WI38 (cell line): Measurements from ENCODE around the gene SLC6A6.

Source experiments
- H3K4me3 ChIP-seq: 2 replicates; pipeline ENCODE4 v1.5.1; 2011; ENCODE audit warnings: low read depth, mild to moderate bottlenecking, control low read depth, low read length
- CTCF ChIP-seq: IDR thresholded peaks from 2 replicates; pipeline ENCODE4 v1.5.1; 2012; ENCODE audit warnings: low read depth, mild to moderate bottlenecking, control low read depth, low read length

The SLC6A6 gene

GRCh38 chr3:14386254-14386653 lies 16.2 kb upstream of the SLC6A6 start:
- TF ChIP-seq CTCF: no peak
- no peak overlapping the region for H3K4me3 ChIP-seq

DNA sequence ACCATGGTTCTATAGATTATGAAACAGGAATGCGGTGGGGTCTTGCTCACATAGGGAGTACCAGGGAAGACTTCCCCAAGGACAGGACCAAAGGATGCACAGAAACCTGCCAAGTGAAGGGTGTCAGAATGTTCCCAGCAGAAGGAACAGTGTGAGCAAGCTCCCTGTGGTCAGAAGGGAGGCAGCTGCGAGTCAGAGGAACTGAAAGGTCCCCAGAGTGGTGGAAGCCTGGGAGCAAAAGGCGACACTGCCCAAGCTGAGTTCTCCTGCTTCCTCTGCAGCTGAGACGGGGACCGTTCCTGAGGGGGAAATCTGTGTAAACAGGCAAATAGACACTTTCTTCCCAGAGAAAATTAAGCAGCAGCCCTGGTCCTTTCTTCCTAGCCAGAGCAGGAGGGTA lies 14.2 kb upstream of the SLC6A6 start:
- TF ChIP-seq CTCF: no peak
- H3K4me3 ChIP-seq: no peak overlapping the region

DNA sequence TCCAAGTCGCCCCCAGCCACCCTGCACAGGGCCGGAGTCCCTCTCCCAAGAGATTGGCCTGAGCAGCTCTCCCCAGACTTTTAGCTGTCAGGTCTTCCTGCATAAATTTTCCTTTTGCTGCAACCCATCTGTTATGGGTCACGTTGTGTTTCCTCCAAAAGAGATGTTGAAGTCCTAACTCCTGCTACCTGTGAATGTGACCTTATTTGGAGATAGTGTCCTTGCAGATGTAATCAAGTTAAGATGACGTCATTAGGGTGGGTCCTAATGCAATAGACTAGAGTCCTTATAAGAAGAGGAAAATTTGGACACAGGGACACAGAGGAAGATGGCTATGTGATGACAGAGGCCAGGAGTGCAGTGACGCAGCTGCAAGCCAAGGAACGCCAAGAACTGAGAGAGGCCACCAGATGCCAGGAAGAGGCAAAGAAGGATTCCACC lies 13.2 kb upstream of the SLC6A6 start:
- TF ChIP-seq CTCF: no peak
- H3K4me3 ChIP-seq: no peak overlapping the region

DNA sequence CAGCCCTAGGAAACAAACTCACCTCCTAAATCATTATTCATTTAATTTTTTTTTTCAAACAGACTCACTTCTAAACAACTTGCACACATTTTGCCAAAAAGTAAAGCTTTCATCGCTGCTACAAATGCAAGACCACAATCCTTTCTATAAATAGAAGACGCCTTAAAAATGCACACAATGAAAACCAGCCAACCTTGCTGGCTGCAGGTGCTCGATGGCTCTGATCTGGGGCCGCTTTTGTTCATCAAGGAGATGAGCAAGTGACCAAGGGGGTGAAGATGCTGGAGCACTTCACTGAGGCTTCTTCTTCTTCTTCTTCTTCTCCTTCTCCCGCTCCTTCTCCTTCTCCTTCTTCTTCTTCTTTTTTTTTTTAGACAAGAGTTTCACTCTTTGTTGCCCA lies 12.7 kb upstream of the SLC6A6 start:
- no peak for TF ChIP-seq CTCF
- H3K4me3 ChIP-seq: no peak overlapping the region

DNA sequence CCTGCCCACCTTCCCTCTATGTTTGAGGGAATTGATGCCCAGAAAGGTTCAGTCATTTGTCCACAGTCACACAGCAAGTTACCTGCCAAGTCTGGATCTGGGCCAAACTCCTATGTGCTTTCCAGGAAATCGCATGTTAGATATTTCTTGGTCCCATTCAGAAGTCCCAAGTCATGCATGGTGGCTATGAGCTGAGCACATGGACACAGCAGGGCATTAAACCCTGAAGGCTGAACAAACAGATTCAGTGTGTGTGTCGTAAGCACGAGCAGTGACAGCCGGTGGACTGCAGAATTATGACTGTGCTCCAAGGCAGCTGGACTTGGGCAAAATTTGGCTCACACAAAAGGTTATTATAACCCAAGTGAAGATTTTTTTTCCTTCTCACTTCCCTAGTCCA lies 11.4 kb upstream of the SLC6A6 start:
- no peak for TF ChIP-seq CTCF
- no peak overlapping the region for H3K4me3 ChIP-seq

DNA sequence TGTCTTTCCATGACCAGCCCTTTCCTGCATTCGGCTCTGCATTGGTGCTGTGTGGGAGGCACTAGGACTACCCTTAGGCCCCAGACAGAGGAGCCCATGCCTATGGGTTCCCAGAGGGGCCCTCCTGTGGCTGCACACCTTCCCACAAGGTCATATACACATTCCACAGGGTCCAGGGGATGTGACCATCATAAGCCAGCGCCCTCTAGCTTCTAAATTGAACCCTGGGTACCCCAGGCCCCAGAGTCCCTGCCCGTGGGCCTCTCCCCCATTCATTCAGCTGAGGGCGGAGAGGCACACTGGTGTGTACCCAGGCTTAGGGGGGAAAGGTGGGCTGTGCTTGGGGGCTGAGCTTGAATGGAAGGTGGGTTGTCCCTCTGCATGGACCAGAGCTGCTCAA lies 10.2 kb upstream of the SLC6A6 start:
- no peak for TF ChIP-seq CTCF
- H3K4me3 ChIP-seq: no peak overlapping the region

- TF ChIP-seq CTCF: no peak
- H3K4me3 ChIP-seq: no peak overlapping the region
These were observed 9.5 kb upstream of the SLC6A6 start for GRCh38 chr3:14392803-14393319.
